Measurements from ENCODE around the gene WDR45.

DNA sequence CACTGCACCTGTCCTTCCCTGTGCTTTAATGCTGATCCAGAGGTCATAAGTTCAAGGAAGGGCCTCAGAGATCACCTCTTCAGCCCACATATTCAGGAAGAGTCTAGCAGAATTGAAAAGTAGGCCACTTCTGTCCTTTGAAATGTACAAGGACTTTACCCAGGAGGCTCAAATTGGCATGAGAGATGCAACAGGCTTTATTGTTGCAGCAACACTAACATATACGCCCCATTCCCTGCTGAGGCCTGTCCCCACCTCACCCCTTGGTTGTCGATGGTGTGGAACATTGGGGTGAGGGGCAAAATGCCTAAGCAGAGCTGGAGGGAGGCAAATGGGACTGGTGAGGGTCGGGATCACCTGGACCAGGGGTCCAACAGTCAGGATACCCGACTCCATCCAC lies 8.7 kb downstream of the WDR45 start:
- TF ChIP-seq POLR2A (IDR thresholded peaks at IDR 0.05) = no peak
- TF ChIP-seq, protein P1, sequence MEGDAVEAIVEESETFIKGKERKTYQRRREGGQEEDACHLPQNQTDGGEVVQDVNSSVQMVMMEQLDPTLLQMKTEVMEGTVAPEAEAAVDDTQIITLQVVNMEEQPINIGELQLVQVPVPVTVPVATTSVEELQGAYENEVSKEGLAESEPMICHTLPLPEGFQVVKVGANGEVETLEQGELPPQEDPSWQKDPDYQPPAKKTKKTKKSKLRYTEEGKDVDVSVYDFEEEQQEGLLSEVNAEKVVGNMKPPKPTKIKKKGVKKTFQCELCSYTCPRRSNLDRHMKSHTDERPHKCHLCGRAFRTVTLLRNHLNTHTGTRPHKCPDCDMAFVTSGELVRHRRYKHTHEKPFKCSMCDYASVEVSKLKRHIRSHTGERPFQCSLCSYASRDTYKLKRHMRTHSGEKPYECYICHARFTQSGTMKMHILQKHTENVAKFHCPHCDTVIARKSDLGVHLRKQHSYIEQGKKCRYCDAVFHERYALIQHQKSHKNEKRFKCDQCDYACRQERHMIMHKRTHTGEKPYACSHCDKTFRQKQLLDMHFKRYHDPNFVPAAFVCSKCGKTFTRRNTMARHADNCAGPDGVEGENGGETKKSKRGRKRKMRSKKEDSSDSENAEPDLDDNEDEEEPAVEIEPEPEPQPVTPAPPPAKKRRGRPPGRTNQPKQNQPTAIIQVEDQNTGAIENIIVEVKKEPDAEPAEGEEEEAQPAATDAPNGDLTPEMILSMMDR (IDR thresholded peaks at IDR 0.05) = no peak
